M059J (cell line): ENCODE results near the gene GRAMD1B. TPM values are rescaled to one million over a fixed set of nuclear protein-coding genes. Genes with fewer than 3 reads are reported as not detected.
"Not testable (repeated sequence)": the region's sequence is repeated elsewhere in the genome, so short reads cannot be mapped to it uniquely, and the experiment has no call there.

Source experiments
- DNase-seq: peaks from one replicate; pipeline ENCODE4 v3.0.0-alpha.2; 2012; ENCODE audit warnings: low read depth
- total RNA-seq: library from RNA; depleted of rRNA; stranded (reverse); fragments of >200 nt; shearing (Covaris generic); gene quantifications from 2 replicates; pipeline ENCODE4 v1.2.3, GENCODE V29; 2014

GRAMD1B gene
- total RNA-seq, 1 experiment from 2014 or later = 41.5 TPM

- DNase-seq = no peak
Observed at GRCh38 chr11:123443851-123444623, 14.0 kb downstream of the GRAMD1B start.

GRCh38 chr11:123448823-123449222, 18.8 kb downstream of the GRAMD1B start:
- DNase-seq = no peak

GRCh38 chr11:123449436-123449835, 19.4 kb downstream of the GRAMD1B start:
- no peak for DNase-seq

GRCh38 chr11:123450623-123451022, 20.6 kb downstream of the GRAMD1B start:
- peak; percentile 57 for DNase-seq

GRCh38 chr11:123451183-123451781, 21.2 kb downstream of the GRAMD1B start:
- no peak for DNase-seq

GRCh38 chr11:123452794-123453193, 22.7 kb downstream of the GRAMD1B start:
- peak; percentile 37 for DNase-seq

- DNase-seq = peak; percentile 99
Observed at GRCh38 chr11:123454060-123454651, 24.1 kb downstream of the GRAMD1B start.

- no peak for DNase-seq
Observed at GRCh38 chr11:123454796-123455195, 24.7 kb downstream of the GRAMD1B start.

GRCh38 chr11:123456448-123456847, 26.4 kb downstream of the GRAMD1B start:
- DNase-seq = peak; percentile 85

GRCh38 chr11:123457187-123457770, 27.2 kb downstream of the GRAMD1B start:
- DNase-seq = peak; percentile 49

GRCh38 chr11:123458501-123458900, 28.4 kb downstream of the GRAMD1B start:
- DNase-seq = peak; percentile 39

GRCh38 chr11:123460012-123460700, 30.1 kb downstream of the GRAMD1B start:
- peak; percentile 79 for DNase-seq

- DNase-seq = peak; percentile 87
Observed at GRCh38 chr11:123461164-123461563, 31.1 kb downstream of the GRAMD1B start.

- not testable (repeated sequence) for DNase-seq
Observed at GRCh38 chr11:123465667-123466066, 35.6 kb downstream of the GRAMD1B start.

- DNase-seq = not testable (repeated sequence)
Observed at GRCh38 chr11:123466172-123466571, 36.1 kb downstream of the GRAMD1B start.

GRCh38 chr11:123469089-123469488, 39.0 kb downstream of the GRAMD1B start:
- peak; percentile 38 for DNase-seq

- DNase-seq = no peak
Observed at GRCh38 chr11:123469586-123469985, 39.5 kb downstream of the GRAMD1B start.

GRCh38 chr11:123470842-123471241, 40.8 kb downstream of the GRAMD1B start:
- no peak for DNase-seq

- no peak for DNase-seq
Observed at GRCh38 chr11:123472236-123472935, 42.3 kb downstream of the GRAMD1B start.

- peak; percentile 92 for DNase-seq
Observed at GRCh38 chr11:123473941-123474677, 44.0 kb downstream of the GRAMD1B start.

GRCh38 chr11:123474994-123475393, 44.9 kb downstream of the GRAMD1B start:
- DNase-seq = peak; percentile 83
